ENCODE data around the gene IL12RB1.

DNA sequence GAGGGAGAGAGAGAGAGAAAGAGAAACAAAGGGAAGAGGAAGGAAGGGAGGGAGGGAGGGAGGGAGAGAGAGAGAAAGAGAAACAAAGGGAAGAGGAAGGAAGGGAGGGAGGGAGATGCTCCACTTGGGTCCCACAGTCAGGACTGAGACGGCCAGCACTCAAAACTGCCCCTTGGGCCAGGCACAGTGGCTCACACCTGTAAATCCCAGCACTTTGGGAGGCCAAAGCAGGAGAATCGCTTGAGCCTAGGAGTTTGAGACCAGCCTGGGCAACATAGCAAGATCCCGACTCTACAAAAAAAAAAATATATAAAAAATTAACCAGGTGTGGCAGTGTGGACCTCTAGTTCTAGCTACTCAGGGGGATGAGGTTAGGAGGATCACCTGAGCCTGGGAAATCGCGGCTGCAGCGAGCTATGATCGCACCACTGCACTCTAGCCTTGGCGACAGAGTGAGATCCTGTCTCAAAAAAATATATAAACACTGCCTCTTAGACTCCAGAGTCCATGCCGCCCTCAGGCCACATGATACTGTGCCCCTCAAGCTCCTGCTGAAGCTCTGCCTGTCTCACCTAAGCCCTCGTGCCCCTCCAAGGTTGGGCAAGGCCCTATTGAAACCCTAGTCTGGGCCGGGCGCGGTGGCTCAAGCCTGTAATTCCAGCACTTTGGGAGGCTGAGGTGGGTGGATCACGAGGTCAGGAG lies 70.4 kb downstream of the IL12RB1 start:
- TF ChIP-seq, protein P1, sequence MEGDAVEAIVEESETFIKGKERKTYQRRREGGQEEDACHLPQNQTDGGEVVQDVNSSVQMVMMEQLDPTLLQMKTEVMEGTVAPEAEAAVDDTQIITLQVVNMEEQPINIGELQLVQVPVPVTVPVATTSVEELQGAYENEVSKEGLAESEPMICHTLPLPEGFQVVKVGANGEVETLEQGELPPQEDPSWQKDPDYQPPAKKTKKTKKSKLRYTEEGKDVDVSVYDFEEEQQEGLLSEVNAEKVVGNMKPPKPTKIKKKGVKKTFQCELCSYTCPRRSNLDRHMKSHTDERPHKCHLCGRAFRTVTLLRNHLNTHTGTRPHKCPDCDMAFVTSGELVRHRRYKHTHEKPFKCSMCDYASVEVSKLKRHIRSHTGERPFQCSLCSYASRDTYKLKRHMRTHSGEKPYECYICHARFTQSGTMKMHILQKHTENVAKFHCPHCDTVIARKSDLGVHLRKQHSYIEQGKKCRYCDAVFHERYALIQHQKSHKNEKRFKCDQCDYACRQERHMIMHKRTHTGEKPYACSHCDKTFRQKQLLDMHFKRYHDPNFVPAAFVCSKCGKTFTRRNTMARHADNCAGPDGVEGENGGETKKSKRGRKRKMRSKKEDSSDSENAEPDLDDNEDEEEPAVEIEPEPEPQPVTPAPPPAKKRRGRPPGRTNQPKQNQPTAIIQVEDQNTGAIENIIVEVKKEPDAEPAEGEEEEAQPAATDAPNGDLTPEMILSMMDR (IDR thresholded peaks at IDR 0.05), result no peak
- TF ChIP-seq POLR2A (IDR thresholded peaks at IDR 0.05), result no peak

Data from thyroid gland (tissue), 4 donors.